ENCODE measurements around the gene PLXNA2. TPM values are rescaled to one million over a fixed set of nuclear protein-coding genes. Genes with fewer than 3 reads are reported as not detected.
A peak's percentile ranks its signal among the peaks of the same experiment; 100 is the strongest.

Gene PLXNA2
- total RNA-seq, 1 experiment from 2014 or later = 5.3 TPM

GRCh38 chr1:208254862-208255261 is 10.7 kb upstream of the PLXNA2 start:
- H3K4me3 ChIP-seq (ENCODE audit: insufficient read depth, low read depth, low read length) = no peak overlapping the region
- DNase-seq = no peak
- peaks cover 12% of the 10 kb centered on the region for H3K27me3 ChIP-seq (ENCODE audit: control insufficient read depth, insufficient read depth, low read length)
- no peaks in the 10 kb centered on the region for H3K36me3 ChIP-seq (replicated peaks; ENCODE audit: control insufficient read depth, insufficient read depth, low read length)

- DNase-seq = no peak
- H3K4me3 ChIP-seq (ENCODE audit: insufficient read depth, low read depth, low read length) = no peak overlapping the region
- H3K36me3 ChIP-seq (replicated peaks; ENCODE audit: control insufficient read depth, insufficient read depth, low read length) = no peaks in the 10 kb centered on the region
- peaks cover 12% of the 10 kb centered on the region for H3K27me3 ChIP-seq (ENCODE audit: control insufficient read depth, insufficient read depth, low read length)
Measured at GRCh38 chr1:208254376-208254775, 10.2 kb upstream of the PLXNA2 start.

- Histone ChIP-seq H3K27me3 (ENCODE audit: control insufficient read depth, insufficient read depth, low read length) (peaks cover 12% of the 10 kb centered on the region), H3K36me3 (replicated peaks; ENCODE audit: control insufficient read depth, insufficient read depth, low read length) (no peaks in the 10 kb centered on the region), H3K4me3 (ENCODE audit: insufficient read depth, low read depth, low read length) (no peak overlapping the region)
- DNase-seq = no peak
Measured at GRCh38 chr1:208252836-208253576, 8.8 kb upstream of the PLXNA2 start.

GRCh38 chr1:208251911-208252835 is 8.0 kb upstream of the PLXNA2 start:
- DNase-seq = peak; percentile 86
- H3K36me3 ChIP-seq (replicated peaks; ENCODE audit: control insufficient read depth, insufficient read depth, low read length) = no peaks in the 10 kb centered on the region
- peaks cover 12% of the 10 kb centered on the region for H3K27me3 ChIP-seq (ENCODE audit: control insufficient read depth, insufficient read depth, low read length)
- no peak overlapping the region for H3K4me3 ChIP-seq (ENCODE audit: insufficient read depth, low read depth, low read length)

- no peaks in the 10 kb centered on the region for H3K36me3 ChIP-seq (replicated peaks; ENCODE audit: control insufficient read depth, insufficient read depth, low read length)
- H3K27me3 ChIP-seq (ENCODE audit: control insufficient read depth, insufficient read depth, low read length) = peaks cover 7% of the 10 kb centered on the region; the same call in 1 of the 2 replicates
- H3K4me3 ChIP-seq (ENCODE audit: insufficient read depth, low read depth, low read length) = no peak overlapping the region
- DNase-seq = no peak
Measured at GRCh38 chr1:208251015-208251414, 6.8 kb upstream of the PLXNA2 start.

- Histone ChIP-seq H3K27me3 (ENCODE audit: control insufficient read depth, insufficient read depth, low read length) (peaks cover 3% of the 10 kb centered on the region; the same call in 1 of the 2 replicates), H3K36me3 (replicated peaks; ENCODE audit: control insufficient read depth, insufficient read depth, low read length) (no peaks in the 10 kb centered on the region), H3K4me3 (ENCODE audit: insufficient read depth, low read depth, low read length) (no peak overlapping the region)
- DNase-seq = no peak
Measured at GRCh38 chr1:208250613-208251012, 6.4 kb upstream of the PLXNA2 start.

- DNase-seq = no peak
- no peak overlapping the region for H3K4me3 ChIP-seq (ENCODE audit: insufficient read depth, low read depth, low read length)
- no peaks in the 10 kb centered on the region for H3K36me3 ChIP-seq (replicated peaks; ENCODE audit: control insufficient read depth, insufficient read depth, low read length)
- peaks cover 12% of the 10 kb centered on the region for H3K27me3 ChIP-seq (ENCODE audit: control insufficient read depth, insufficient read depth, low read length)
Measured at GRCh38 chr1:208248991-208249696, 5.0 kb upstream of the PLXNA2 start.

GRCh38 chr1:208248307-208248801 is 4.2 kb upstream of the PLXNA2 start:
- Histone ChIP-seq H3K4me3 (ENCODE audit: insufficient read depth, low read depth, low read length) (no peak overlapping the region), H3K27me3 (ENCODE audit: control insufficient read depth, insufficient read depth, low read length) (peaks cover 18% of the 10 kb centered on the region), H3K36me3 (replicated peaks; ENCODE audit: control insufficient read depth, insufficient read depth, low read length) (no peaks in the 10 kb centered on the region)
- DNase-seq = no peak

- Histone ChIP-seq H3K27me3 (ENCODE audit: control insufficient read depth, insufficient read depth, low read length) (peaks cover 25% of the 10 kb centered on the region), H3K36me3 (replicated peaks; ENCODE audit: control insufficient read depth, insufficient read depth, low read length) (no peaks in the 10 kb centered on the region), H3K4me3 (ENCODE audit: insufficient read depth, low read depth, low read length) (no peak overlapping the region)
- no peak for DNase-seq
Measured at GRCh38 chr1:208247696-208248095, 3.5 kb upstream of the PLXNA2 start.

GRCh38 chr1:208245185-208245705 is 1.1 kb upstream of the PLXNA2 start:
- no peaks in the 10 kb centered on the region for H3K36me3 ChIP-seq (replicated peaks; ENCODE audit: control insufficient read depth, insufficient read depth, low read length)
- H3K27me3 ChIP-seq (ENCODE audit: control insufficient read depth, insufficient read depth, low read length) = peaks cover 46% of the 10 kb centered on the region
- peak; percentile 82 for DNase-seq
- H3K4me3 ChIP-seq (ENCODE audit: insufficient read depth, low read depth, low read length) = peak overlapping the region; percentile 39

- Histone ChIP-seq H3K27me3 (ENCODE audit: control insufficient read depth, insufficient read depth, low read length) (peaks cover 52% of the 10 kb centered on the region), H3K4me3 (ENCODE audit: insufficient read depth, low read depth, low read length) (peak overlapping the region; percentile 69), H3K36me3 (replicated peaks; ENCODE audit: control insufficient read depth, insufficient read depth, low read length) (no peaks in the 10 kb centered on the region)
- peak; percentile 69 for DNase-seq
Measured at GRCh38 chr1:208243527-208243966, 637 bp downstream of the PLXNA2 start.

- peak; percentile 78 for DNase-seq
Measured at GRCh38 chr1:208242941-208243526, 1.1 kb downstream of the PLXNA2 start.

GRCh38 chr1:208242146-208242545 is 2.0 kb downstream of the PLXNA2 start:
- H3K4me3 ChIP-seq (ENCODE audit: insufficient read depth, low read depth, low read length) = peak overlapping the region; percentile 69; the same call in 1 of the 2 replicates
- DNase-seq = no peak
- H3K27me3 ChIP-seq (ENCODE audit: control insufficient read depth, insufficient read depth, low read length) = peaks cover 52% of the 10 kb centered on the region
- H3K36me3 ChIP-seq (replicated peaks; ENCODE audit: control insufficient read depth, insufficient read depth, low read length) = no peaks in the 10 kb centered on the region

More at GRCh38 chr1:208242941-208243526, 1.1 kb downstream of the PLXNA2 start:
- H3K4me3 ChIP-seq (ENCODE audit: insufficient read depth, low read depth, low read length) = peak overlapping the region; percentile 69
- peaks cover 52% of the 10 kb centered on the region for H3K27me3 ChIP-seq (ENCODE audit: control insufficient read depth, insufficient read depth, low read length)
- no peaks in the 10 kb centered on the region for H3K36me3 ChIP-seq (replicated peaks; ENCODE audit: control insufficient read depth, insufficient read depth, low read length)
